ENCODE measurements around the gene TCEANC. TPM values are rescaled to one million over a fixed set of nuclear protein-coding genes. Genes with fewer than 3 reads are reported as not detected.

Gene TCEANC, protein sequence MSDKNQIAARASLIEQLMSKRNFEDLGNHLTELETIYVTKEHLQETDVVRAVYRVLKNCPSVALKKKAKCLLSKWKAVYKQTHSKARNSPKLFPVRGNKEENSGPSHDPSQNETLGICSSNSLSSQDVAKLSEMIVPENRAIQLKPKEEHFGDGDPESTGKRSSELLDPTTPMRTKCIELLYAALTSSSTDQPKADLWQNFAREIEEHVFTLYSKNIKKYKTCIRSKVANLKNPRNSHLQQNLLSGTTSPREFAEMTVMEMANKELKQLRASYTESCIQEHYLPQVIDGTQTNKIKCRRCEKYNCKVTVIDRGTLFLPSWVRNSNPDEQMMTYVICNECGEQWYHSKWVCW
- polyA plus RNA-seq = 4.7 and 6.1 TPM in 2 replicates

DNA sequence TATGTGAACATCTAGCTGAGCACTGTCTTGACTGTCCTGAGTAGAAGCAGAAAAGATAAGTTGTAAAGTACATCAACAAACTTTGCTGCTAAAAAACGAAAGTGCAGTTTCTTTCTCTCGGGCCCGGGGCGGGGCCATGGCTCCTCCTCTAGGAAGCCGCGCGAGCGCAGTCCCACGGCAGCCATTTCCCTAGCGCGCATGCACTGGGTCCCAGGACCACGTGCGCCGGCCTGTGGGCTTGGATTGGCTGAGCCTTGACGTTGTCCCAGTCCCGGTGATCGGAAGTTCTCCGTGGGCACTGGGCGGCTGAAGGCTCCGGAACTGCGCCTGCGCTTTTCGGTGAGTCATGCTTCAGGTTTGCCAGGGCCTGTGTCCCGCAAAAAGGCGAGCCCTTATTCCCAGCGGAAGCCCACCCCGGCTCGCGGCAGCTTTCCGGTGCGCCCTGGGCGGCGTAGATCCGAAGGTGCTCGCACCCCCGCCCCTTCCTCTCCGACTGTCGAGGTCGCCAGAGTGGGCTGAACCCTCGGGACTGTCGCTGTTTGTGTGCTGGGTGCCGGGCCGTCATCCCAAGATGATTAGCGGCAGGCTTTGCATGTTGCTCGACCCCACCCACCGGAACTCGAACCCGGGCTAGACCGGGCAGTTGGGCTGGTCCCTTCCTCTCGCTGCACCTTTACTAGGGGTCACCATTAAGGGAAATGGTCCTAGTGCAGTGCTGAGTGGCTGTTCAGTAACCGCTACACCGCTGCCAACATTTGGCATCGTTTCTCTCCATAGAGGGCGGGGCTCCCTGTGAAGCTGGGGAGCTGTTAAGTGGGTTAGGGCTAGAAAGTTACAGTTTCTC is at the start of gene TCEANC:
TCEANC (plus strand) TSS at position 292 of the 844 bp plus-strand sequence. CDS start 9,368 bp downstream, outside the sequence.

DNA sequence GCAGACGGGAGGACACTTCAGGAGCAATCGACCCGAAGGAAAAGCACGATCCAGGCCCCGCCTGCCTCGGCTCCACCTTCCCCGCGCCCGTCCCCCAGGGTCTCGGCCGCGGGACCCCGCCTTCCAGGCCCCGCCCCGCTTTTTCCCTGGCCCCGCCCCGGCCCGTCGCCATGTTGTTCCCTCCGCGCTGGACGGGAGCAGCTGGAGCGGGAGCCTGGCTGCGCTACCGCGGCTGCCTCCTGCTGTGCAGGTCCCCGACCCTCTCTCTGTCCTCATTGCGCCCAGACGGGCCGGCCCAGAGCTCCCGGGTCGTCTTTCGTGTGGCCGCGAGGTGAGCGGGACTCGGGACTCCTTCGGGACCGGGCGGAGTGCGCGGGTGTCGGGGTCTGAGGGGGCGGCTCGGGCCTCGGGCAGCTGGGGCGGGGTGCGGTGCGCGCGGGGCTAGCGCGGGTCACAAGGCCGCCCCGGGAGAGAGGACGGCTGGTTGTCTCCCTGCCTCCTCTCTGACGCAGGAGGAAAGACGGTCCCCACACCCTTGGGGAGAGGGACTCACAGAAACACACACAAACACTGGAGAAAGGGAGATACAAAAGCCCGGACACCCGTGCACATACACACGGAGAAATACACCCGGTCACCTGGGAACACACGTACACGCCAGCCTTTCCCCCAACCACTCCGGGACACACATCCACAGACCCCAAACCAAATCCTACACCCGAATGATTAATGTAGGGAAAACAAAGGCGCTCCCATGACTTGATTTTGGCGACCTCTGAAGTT is 36.2 kb downstream of the TCEANC start, which contains the start of gene RAB9A:
RAB9A (plus strand) TSS at position 171 of the 783 bp plus-strand sequence. CDS start 19,619 bp downstream, outside the sequence.

Other genes starting within 250 kb of the TCEANC start
- gene EGFL6, start 83.5 kb upstream of the TCEANC start, polyA plus RNA-seq = not detected in 2 replicates
- 19.2 and 27.0 TPM in 2 replicates for gene RAB9A, start 36.0 kb downstream of the TCEANC start, polyA plus RNA-seq
- 14.2 and 16.1 TPM in 2 replicates for gene TRAPPC2, start 81.5 kb downstream of the TCEANC start, polyA plus RNA-seq
- gene OFD1, start 81.6 kb downstream of the TCEANC start, polyA plus RNA-seq = 12.8 and 33.3 TPM in 2 replicates
- 176 and 218 TPM in 2 replicates for gene GPM6B, start 164.0 kb downstream of the TCEANC start, polyA plus RNA-seq

Measured in Purkinje cell (primary cell).